Choroid plexus epithelial cell (primary cell): ENCODE measurements around the gene NPL.

Experiments used
- DNase-seq: peaks from one replicate; pipeline ENCODE4 v3.0.0-alpha.2; 2010; ENCODE audit warnings: low read depth
- H3K4me3 ChIP-seq: 2 replicates; pipeline ENCODE4 v1.5.1; 2011; ENCODE audit warnings: low read depth, mild to moderate bottlenecking, control low read depth, low read length, moderate library complexity
- CTCF ChIP-seq: conservative IDR thresholded peaks from 2 replicates; pipeline ENCODE4 v1.5.1; 2011; ENCODE audit warnings: low read depth, mild to moderate bottlenecking, control low read depth, inconsistent platforms, low read length, moderate library complexity

NPL gene

GRCh38 chr1:182847105-182847504, 57.5 kb downstream of the NPL start:
- no peak for DNase-seq
- no peak for TF ChIP-seq CTCF
- no peak overlapping the region for H3K4me3 ChIP-seq

DNA sequence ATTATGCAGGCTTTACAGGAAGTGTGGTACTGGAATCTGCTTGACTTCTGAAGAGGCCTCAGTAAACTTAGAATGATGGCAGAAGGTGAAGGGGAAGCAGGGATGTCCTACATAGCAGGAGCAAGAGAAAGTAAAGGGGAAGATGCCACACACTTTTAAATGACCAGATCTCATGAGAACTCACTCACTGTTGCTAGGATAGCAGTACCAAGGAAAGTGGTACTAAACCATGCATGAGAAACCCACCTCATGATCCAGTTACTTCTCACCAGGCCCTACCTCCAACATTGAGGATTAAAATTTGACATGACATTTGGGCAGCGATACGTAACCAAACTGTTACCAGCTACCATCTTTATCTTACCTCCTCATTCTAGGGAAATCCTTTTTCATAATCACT, 59.2 kb downstream of the NPL start:
- no peak overlapping the region for H3K4me3 ChIP-seq
- no peak for TF ChIP-seq CTCF
- DNase-seq: no peak

DNA sequence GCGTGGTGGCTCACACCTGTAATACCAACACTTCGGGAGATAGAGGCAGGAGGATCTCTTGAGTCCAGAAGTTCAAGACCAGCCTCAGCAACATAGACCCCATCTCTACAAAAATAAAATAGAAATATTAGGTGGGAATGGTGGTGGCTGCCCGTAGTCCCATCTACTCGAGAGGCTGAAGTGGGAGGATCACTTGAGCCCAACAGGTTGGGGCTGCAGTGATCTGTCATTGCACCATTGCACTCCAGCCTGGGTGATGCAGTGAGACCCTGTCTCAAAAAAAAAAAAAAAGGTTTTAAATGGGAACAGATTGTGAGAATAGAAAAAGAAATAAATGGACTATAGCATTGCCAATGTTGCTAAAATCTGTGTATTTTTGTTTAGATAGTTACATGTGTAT, 60.7 kb downstream of the NPL start:
- no peak for TF ChIP-seq CTCF
- DNase-seq: no peak
- no peak overlapping the region for H3K4me3 ChIP-seq

DNA sequence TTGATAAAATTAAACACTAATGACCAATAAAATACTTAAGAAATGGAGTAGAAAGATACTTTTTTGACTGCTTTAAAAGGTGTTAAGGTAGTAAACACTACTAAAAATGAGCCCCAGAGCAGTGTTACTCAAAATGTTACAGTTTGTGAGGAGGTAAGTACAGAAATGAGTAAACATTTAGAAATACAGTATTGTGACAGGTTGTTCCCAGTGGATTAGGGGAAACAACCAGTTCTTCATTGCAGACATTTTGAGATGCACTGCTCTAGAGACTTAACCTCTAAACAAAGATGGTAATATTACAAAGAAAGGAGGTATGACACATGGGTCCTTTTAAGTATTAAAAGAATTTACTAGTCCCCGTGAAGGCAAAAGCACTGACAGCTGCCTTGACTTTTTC, 62.3 kb downstream of the NPL start:
- H3K4me3 ChIP-seq: no peak overlapping the region
- no peak for DNase-seq
- TF ChIP-seq CTCF: no peak

- TF ChIP-seq CTCF: no peak
- DNase-seq: no peak
- H3K4me3 ChIP-seq: no peak overlapping the region
Measured at GRCh38 chr1:182855911-182856310, 66.3 kb downstream of the NPL start.

DNA sequence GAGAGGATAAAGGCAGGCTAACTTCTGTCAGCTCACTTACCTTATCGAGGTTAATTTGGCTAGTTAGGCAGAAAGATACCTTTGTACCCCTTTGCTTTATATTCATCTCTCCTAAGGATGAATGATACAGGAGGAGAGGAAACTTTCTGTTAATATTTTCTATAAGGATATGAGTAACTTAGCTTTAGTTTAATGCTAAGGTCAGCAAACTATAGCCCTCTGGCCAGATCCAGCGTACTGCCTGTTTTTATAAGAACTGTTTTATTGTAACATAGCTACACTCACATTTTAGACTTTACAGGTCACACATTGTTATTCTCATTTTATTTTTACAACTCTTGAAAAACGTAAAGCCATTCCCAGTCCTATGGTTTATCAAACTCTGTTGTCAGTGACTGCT, 67.6 kb downstream of the NPL start:
- TF ChIP-seq CTCF: no peak
- DNase-seq: no peak
- H3K4me3 ChIP-seq: no peak overlapping the region

DNA sequence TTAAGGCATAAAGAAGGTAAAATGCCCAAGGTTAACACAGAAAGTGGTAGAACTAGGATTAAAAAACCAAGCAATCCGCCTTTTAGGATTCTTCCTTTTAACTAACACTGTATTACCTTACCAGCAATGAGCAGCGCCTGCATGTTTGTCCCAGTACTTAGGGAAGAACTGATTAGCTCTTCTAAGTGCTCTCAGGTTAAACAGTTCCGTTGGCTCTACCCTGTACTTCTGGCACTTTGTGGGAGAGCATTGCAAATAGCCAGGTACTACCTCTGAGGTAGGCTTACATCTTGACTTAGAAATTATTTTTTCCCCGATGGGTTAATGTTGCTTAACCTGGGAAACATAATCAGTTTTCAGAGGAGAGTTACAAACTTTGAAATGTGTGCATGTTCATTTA, 71.1 kb downstream of the NPL start:
- no peak for TF ChIP-seq CTCF

More for the DNA sequence above, 71.1 kb downstream of the NPL start:
- no peak for DNase-seq
- no peak overlapping the region for H3K4me3 ChIP-seq
